GM18907 (cell line): Measurements from ENCODE around the gene FBXL3.
"Not testable (repeated sequence)": the region's sequence is repeated elsewhere in the genome, so short reads cannot be mapped to it uniquely, and the experiment has no call there.

Experiments
- ATAC-seq: cut with Tn5 transposase; IDR thresholded peaks from one replicate; pipeline ENCODE4 v1.9.1; 2021; ENCODE audit warnings: mild to moderate bottlenecking, moderate library complexity; ENCODE audit not compliant: unreplicated experiment

Gene FBXL3

DNA sequence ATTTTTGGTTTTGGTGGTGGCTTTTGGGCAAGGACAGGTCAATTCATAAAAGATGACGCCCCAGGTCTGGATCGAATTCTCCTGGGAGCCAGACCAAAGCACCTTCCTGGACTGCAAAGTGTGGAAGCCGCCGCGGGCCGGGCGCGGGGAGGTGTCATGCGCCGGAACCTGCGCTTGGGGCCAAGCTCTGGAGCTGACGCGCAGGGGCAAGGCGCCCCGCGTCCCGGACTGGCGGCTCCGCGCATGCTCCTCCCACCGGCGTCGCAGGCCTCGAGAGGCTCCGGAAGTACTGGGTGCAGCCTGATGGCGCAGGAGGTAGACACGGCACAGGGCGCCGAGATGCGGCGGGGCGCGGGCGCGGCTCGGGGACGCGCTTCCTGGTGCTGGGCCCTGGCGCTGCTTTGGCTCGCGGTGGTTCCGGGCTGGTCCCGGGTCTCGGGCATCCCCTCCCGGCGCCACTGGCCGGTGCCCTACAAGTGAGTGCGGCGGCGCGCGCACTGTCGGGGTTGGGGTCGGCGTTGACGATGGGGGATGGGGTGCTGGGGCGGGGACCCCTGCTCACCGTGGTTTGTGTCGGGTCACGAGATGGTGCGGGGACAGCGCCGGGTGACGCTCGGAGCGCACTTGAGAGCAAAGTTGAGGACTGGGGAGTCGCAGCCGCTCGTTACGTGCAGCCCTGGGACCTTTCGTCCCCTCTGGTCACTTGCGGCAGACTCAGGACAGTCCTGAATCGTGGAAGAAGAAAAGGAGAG lies 35.0 kb downstream of the FBXL3 start, which contains the start of gene CLN5:
Gene CLN5 (plus strand): TSS at position 286 of the 752 bp plus-strand sequence. CDS start 18 bp downstream, at position 304.
- ATAC-seq = peak; percentile 97

DNA sequence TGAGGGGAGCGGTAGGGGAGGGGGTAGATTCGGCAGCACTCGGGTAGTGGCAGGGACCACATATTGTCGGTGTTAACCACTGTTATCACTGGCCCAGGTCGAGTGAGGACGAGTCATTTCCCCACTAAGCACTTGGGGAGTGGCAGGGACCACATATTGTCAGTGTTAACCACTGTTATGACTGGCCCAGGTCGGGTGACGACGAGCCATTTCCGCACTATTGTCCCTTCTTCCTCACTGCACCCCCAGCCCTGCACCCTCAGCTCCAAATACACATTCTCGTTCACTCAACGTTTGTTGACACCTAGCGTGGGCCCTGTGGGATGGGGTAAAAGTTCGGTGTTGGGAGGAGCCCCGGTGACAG lies 35.5 kb downstream of the FBXL3 start:
- ATAC-seq = peak; percentile 76

DNA sequence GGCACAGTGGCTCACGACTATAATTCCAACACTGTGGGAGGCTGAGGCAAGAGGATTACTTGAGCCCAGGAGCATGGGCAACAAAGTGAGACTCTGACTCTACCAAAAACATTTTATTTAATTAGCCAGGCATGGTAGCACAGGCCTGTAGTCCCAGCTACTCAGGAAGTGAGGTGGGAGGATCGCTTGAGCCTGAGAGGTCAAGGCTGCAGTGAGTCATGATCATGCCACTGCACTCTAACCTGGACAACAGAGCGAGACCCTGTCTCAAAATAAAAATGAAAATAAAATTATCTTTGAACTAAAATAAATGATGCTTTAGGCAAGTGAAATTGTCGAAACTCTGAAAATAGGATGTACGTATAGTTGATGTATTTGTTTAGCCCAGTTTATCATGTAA lies 43.3 kb downstream of the FBXL3 start:
- ATAC-seq = no peak

DNA sequence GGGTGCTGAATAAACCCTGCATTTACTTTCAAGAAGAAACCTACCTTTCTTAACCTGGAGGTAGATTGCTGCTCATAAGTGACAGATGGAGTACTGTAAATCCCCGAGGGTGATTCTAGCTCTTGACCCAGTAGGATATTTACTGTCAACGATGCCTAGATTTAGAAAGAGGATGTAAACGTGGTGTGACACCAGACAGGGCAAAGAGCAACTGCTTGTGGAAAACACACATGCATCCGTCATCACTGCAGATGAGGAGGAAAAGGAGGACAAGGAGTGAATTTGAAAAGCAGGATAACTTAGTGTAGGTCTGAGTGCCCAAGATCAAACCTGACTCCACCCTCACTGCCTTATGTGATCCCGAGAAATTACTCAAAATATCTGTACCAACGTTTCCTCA lies 44.9 kb downstream of the FBXL3 start:
- no peak for ATAC-seq

DNA sequence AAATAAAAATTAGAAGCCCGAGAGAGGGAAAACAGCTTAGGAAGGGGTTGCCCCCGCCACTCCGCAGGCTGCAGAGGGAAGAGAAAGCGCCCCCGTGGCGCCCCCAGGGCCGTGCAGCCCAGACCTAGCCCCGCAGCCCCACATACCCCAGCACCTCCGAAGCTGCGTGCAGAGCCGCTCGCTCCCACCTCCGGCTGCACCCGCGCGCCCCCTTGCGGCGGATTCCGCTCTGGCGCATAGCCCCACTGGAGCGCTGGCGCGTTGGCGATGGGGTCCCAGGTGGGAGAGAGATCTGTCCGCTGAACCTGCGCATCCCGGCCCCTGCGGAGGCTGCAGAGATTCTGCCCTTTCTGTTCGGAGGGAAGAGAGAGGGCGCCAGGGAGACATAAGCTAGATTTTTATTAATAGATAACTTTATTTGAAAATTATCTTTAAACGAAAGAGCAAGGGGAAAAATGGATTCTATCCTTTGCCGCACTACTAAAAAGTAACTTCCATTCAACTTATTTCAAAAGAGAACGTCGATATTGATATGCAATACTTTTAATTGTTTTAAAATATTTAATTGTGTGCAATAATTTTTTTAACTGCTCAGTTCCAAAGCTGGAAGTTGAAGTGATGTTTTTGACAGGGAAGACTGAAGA lies 46.8 kb downstream of the FBXL3 start:
- ATAC-seq = peak; percentile 100

DNA sequence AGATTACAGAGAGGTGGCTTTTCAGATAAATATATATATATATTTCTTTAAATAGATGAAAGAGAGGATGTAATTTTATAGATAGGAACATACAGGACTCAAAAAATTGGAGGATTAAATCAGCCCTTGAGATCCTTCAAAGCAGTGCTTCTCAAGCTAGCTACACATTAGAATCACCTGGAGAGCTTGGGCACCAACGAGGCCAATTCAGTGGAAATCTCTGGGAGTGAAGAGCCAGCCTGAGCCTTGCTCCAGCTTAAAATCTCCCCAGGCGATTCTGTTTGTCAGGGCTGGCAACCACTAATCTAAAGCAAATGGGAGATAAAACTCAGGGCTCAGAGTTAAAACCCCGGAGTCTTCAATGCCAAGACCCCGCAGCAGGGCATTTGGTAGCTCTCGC lies 50.0 kb downstream of the FBXL3 start:
- no peak for ATAC-seq

DNA sequence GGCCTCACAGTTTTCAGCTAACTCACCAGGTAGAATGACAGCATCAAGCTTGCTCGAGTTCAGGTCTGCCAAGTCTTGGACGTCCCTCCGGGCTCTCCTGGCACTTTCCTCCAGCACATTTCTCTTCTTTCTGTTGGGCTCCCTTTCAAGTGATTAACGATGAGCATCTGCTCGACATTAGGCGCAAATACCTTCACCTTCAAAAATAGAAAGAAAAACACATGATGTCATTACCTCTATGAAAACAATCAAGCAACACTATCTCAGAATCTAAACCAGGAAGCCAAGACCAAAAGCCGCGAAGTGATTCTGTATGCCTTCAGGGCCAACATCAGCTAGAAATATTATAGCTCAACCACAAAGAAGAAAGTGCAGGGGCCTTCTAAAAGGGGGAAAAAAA lies 50.5 kb downstream of the FBXL3 start:
- ATAC-seq = no peak

DNA sequence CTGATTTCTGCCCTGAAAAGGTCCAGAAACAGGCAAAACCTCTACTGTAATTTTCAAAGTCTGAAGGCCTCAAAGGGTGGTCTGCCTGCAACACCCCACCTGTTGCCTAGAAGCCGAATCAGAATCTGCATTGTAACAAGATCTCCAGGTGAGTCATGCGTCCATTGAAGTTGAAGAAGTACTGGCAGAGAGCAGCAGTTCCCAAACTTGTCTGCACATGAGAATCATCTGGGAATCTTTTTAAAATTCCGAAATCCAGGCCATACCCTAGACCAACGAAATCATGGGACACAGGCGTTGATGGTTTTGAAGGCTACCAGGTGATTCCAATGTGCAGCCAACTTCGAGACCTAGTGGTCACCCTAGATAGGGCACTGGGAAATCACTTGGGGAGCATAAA lies 51.1 kb downstream of the FBXL3 start:
- no peak for ATAC-seq

DNA sequence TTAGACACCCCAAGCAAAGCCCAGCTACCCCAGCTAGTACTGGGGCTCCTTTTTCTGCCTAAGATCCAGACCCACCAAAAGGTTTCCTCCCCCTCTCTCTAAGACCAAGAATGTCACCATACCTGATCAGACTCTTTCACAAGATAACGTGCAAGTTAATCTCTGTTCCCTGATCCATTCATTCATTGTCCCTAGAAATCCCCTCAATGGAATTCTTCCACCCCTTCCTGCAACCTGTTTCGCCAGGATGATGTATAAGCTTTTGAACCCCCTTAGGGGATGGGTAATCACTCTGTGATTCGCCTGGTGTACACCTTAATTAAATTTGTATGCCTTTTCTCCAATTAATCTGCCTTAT lies 52.4 kb downstream of the FBXL3 start:
- ATAC-seq = no peak

DNA sequence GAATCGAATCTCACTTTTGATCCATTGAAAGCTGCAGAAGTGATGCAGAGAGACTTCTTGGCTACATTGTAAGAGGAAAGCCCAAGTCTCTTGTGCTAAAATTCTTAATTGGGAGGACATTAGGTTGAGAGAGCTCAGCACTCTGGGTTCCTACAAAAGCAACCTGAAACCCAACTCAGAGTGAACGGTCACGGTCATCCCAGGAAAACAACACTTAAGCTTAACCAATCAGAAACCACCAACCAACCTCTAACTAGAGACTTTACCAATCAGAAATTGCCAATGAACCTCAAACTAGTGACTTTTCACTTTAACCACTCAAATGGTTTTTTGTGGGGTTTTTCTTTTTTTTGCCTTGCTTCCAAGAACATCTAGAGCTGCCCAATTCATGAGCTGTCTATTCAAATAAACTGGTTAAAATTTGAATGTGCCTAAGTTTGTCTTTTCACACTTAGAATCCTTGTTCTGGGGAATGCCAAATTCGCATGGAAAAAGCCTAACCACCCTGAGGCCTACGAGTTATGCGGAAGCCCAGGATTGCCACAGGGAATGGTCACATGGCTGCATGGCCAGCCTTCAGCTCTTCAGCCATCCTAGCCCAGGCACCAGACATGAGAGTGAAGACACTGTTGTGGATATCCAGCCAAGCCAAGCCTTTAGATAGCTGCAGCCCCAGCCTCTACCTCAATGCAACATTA lies 52.9 kb downstream of the FBXL3 start:
- ATAC-seq = no peak

DNA sequence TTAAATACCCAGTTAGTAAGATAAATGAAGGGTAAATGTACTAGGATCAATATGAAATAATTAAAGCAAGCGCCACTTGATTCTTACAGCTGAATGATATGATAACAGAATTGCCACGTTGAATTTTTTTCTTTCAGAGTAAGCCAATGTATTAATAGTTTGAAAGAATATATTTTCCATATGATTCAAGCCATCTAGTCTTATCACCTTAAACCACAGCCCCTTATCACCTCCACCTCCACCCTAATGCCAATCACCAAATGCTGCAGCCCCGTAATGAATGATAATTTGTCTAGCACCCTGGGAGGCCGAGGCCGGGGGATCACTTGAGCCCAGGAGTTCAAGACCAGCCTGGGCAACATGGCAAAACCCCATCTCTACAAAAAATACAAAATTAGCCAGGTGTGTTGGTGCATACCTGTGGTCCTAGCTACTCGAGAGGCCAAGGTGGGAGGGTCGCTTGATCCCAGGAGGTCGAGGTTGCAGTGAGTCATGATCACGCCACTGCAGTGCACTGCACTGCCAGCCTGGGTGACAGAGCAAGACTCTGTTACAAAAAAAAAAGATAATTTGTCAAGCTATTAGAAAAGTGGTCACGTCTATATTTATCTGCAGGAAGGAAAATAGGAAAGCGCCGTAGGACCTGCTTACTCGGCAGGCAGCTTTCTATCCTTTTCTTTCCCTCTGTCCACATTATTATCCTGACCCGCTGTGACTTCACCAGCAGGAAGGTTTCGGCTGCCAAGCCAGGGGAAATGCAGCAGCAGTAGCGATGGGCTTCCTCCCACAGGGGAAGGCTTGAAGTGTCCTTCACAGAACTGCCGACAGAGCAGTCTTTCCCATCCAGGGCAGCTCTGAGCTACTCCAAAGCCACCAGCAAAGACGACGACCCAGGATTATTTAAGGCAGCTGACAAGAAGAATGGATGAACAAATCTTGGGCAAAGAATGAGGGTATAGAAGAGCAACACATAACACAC lies 54.8 kb downstream of the FBXL3 start:
- ATAC-seq = no peak

DNA sequence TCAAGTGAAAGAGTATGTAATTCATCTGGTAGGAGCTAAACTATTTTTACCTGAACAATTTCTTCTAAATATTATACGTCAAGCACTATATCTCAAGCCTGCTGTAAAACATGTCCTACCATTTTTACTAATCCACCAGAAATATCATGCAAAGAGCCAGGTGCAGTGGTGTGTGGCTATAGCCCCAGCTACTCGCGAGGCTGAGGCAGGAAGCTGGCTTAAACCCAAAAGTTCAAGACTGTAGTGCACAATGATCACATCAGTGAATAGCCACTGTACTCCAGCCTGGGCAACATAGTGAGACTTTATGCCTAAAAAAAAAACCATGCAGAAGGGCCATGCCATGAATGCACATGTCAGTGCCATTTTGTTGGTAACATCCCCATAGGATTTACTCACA lies 55.7 kb downstream of the FBXL3 start:
- no peak for ATAC-seq

DNA sequence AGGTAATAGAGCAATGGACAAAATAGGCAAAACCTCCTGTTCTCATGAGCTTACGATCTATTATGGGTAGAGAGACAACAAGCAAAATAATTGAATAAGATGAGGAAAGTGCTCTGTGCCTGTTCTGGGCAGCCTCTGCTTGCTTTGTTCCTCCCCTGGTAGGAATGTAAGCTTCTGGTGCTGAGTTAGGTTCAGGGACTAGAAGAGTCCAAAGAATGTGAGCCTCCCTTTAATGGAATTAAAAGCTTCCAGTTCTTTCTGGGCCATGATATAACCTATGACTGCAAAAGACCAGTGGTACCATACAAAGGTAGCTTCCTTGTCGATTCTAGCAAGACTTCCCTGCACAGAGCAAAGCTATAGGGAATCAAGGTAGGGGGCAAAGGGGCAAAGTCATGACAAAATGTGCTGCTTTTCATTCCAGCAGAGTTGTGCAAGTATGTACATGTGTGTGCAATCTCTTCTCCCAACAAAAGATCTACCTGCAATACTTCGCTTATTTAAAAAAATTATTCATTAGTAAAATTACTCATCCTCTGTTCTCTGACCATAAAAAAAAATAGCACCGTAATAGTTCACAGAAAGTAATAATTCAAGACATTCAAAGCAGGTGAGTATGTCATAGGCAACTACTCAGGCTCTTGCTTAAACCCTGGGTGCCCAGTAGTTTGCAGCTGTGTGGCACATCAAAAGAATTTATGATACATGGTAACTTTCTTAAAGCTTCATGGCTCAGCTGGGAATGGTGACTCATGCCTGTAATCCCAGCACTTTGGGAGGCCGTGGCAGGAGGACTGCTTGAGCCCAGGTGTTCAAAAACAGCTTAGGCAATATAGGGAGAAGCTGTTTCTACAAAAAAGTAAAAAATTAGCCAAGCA lies 57.2 kb downstream of the FBXL3 start:
- no peak for ATAC-seq

DNA sequence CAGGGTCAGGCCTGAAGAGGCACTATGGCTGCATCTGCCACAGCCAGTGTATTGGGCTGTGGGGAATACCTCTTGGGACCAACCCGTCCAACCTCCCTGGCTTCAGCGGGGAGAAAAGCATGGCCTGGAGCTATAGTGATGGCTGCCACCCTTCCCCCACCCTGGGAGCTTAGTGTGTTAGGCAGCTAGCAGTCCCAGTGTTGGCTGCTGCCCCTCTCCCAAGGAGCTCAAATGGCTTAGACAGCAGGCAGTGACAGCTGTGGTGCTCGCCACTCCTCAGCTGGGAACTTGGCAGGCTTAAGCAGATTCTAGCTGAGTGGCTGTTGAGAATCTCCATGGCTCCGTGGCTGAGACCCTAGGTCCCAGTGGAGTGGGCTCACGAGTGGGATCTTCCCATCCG lies 58.9 kb downstream of the FBXL3 start:
- ATAC-seq = no peak

DNA sequence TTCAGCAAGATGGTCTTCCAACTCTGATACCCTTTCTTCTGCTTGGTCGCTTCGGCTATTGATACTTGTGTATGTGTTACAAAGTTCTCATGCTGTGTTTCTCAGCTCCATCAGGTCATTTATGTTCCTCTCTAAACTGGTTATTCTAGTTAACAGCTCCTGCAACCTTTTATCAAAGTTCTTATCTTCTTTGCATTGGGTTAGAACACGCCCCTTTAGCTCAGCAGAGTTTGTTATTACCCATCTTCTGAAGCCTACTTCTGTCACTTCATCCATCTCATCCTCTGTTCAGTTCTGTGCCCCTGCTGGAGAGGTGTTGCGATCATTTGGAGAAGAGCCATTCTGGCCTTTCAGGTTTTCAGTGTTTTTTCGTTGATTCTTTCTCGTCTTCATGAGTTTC lies 59.9 kb downstream of the FBXL3 start:
- no peak for ATAC-seq

DNA sequence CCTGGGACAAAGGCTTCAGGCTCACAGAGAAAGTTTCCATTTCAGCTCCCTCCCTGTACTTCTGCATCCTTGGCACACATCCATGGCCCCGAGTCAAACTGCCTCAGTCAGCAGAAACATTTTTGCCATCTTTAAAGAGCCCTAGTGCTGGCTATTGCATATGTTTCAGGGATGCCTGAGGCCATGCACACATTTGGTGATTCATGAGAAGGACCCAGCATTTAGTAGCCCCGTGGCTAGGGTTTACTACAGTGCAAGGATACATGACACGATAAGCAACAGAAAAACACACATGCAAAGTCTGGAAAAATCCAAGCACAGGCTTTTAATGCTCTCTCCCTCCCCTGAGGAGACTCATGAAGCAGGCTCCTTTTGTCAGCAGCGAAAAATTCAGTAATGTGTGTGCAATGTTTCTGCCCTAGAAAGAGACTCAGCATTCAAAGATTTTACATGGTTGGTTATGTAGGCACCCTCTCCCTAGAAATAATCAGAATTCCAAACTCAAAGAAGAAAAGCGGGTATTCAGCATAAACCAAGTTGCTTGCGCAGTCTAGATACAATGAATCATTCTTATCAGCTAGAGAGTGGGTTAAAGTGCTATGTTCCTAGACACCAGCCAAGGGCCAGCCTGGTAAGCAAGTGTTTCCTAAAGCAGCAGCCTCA lies 61.1 kb downstream of the FBXL3 start:
- ATAC-seq = no peak

DNA sequence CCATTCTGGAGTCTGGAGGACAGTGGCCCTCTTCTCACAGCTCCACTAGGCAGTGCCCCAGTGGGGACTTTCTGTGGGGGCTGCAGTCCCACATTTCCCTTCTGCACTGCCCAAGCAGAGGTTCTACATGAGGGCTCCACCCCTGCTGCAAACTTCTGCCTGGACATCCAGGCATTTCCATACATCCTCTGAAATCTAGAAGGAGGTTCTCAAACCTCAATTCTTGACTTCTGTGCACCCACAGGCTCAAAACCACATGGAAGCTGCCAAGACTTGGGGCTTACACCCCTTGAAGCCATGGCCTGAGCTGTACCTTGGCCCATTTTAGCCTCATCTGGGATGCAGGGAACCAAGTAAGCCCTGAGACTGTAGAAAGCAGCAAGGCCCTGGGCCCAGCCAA lies 67.2 kb downstream of the FBXL3 start:
- ATAC-seq = not testable (repeated sequence)

DNA sequence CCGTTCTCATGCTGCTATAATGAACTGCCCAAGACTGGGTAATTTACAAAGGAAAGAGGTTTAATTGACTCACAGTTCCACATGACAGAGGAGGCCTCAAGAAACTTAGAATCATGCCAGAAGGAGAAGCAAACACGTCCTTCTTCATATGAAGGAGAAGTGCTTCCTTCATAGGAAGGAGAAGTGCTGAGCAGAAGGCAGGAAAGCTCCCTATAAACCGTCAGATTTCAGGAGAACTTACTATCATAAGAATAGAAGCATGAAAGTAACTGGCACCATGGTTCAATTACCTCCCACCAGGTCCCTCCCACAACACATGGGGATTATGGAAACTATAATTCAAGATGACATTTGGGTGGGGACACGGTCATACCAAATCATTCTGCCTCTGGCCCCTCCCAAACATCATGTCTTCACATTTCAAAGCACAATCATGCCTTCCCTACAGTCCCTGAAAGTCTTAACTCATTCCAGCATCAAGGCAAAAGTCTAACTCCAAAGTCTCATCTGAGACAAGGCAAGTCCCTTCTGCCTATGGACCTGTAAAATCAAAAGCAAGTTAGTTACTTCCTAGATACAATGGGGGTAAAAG lies 68.0 kb downstream of the FBXL3 start:
- no peak for ATAC-seq

DNA sequence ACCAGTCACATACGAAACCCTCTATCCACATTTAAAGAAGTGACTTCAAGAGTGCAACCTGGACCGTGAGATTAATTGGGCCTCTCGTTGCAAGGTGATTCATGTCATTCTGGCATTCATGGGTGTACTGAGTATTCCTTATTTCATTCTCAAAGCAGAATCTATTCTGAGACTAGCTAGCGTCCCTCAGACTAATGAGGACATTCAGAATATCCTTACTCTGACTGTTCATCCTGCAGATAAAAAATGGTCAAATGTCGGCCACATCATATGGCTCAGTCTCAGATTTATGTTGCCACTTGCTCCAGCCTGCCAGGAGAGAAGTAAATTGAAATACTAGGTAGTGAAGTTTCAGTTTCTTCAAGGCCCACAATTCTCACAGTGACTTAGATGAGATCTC lies 71.3 kb downstream of the FBXL3 start:
- ATAC-seq = no peak
